HepG2 (cell line): ENCODE results near the gene STAP1. TPM values are rescaled to one million over a fixed set of nuclear protein-coding genes. Genes with fewer than 3 reads are reported as not detected.
A peak's percentile ranks its signal among the peaks of the same experiment; 100 is the strongest.

ENCODE experiments used
- AKAP8 ChIP-seq: sonication (generic); formaldehyde crosslinking; IDR thresholded peaks from 2 replicates; pipeline ENCODE4 v1.5.1; 2020; ENCODE audit warnings: mild to moderate bottlenecking, missing genetic modification reagents
- BATF2 ChIP-seq: sonication (generic); formaldehyde crosslinking; IDR thresholded peaks from 2 replicates; pipeline ENCODE4 v1.8.0; 2022; ENCODE audit warnings: mild to moderate bottlenecking, missing genetic modification reagents, moderate library complexity
- CTCF ChIP-seq: sonication (generic); formaldehyde crosslinking; IDR thresholded peaks from 2 replicates; pipeline ENCODE4 v1.5.0; 2020; ENCODE audit warnings: mild to moderate bottlenecking, missing genetic modification reagents, moderate library complexity
- ETV5 ChIP-seq: IDR thresholded peaks from 2 replicates; pipeline ENCODE4 v1.6.1; 2018; ENCODE audit warnings: missing biosample characterization, missing genetic modification reagents, inconsistent platforms, borderline replicate concordance
- GFI1 ChIP-seq: sonication (generic); formaldehyde crosslinking; IDR thresholded peaks from 2 replicates; pipeline ENCODE4 v1.5.0; 2020; ENCODE audit warnings: missing genetic modification reagents, mild to moderate bottlenecking, borderline replicate concordance
- GRHL1 ChIP-seq: sonication (generic); formaldehyde crosslinking; conservative IDR thresholded peaks from 2 replicates; pipeline ENCODE4 v1.8.0; 2022; ENCODE audit warnings: missing genetic modification reagents
- KLF6 ChIP-seq: IDR thresholded peaks from 2 replicates; pipeline ENCODE4 v1.8.0; 2016; ENCODE audit warnings: missing biosample characterization, missing genetic modification reagents
- MEIS2 ChIP-seq: sonication (generic); formaldehyde crosslinking; IDR thresholded peaks from 2 replicates; pipeline ENCODE4 v1.9.0; 2021; ENCODE audit warnings: mild to moderate bottlenecking, missing genetic modification reagents
- MTA1 ChIP-seq: sonication (generic); formaldehyde crosslinking; IDR thresholded peaks from 2 replicates; pipeline ENCODE4 v1.4.0; 2020; ENCODE audit warnings: missing genetic modification reagents, mild to moderate bottlenecking, borderline replicate concordance
- NR2F6 ChIP-seq, 2 experiments: IDR thresholded peaks; 2 replicates each; pipeline ENCODE4 v1.6.1; 2016; ENCODE audit warnings: antibody characterized with exemption in 1 of 2, mild to moderate bottlenecking in 1 of 2
- RBFOX2 ChIP-seq: fragments of 200-400 bp; formaldehyde crosslinking; IDR thresholded peaks from 2 replicates; pipeline ENCODE4 v1.6.1; 2017; ENCODE audit warnings: low read depth, mild to moderate bottlenecking, low read length
- ZBTB34 ChIP-seq: sonication (generic); formaldehyde crosslinking; IDR thresholded peaks from 2 replicates; pipeline ENCODE4 v1.8.0; 2022; ENCODE audit warnings: mild to moderate bottlenecking, missing genetic modification reagents
- ZNF180 ChIP-seq: sonication (generic); formaldehyde crosslinking; IDR thresholded peaks from 2 replicates; pipeline ENCODE4 v1.4.0; 2020; ENCODE audit warnings: low read depth, missing genetic modification reagents, borderline replicate concordance
- ZNF232 ChIP-seq: sonication (generic); formaldehyde crosslinking; IDR thresholded peaks from 2 replicates; pipeline ENCODE4 v1.4.0; 2020; ENCODE audit warnings: missing genetic modification reagents, borderline replicate concordance
- ZNF281 ChIP-seq: sonication (generic); formaldehyde crosslinking; IDR thresholded peaks from 2 replicates; pipeline ENCODE4 v1.4.0; 2020; ENCODE audit warnings: missing genetic modification reagents, borderline replicate concordance
- ZNF282 ChIP-seq: fragments of 450-650 bp; IDR thresholded peaks from 2 replicates; pipeline ENCODE4 v1.6.1; 2018; ENCODE audit not compliant: partially characterized antibody
- ZNF331 ChIP-seq: sonication (generic); formaldehyde crosslinking; IDR thresholded peaks from 2 replicates; pipeline ENCODE4 v1.4.0; 2020; ENCODE audit warnings: missing genetic modification reagents
- ZNF441 ChIP-seq: sonication (generic); formaldehyde crosslinking; IDR thresholded peaks from 2 replicates; pipeline ENCODE4 v1.7.0; 2021; ENCODE audit warnings: missing genetic modification reagents, borderline replicate concordance
- ZNF510 ChIP-seq: sonication (generic); formaldehyde crosslinking; IDR thresholded peaks from 2 replicates; pipeline ENCODE4 v1.4.0; 2020; ENCODE audit warnings: low read depth, mild to moderate bottlenecking, missing genetic modification reagents
- ZNF598 ChIP-seq: sonication (generic); formaldehyde crosslinking; IDR thresholded peaks from 2 replicates; pipeline ENCODE4 v1.5.1; 2020; ENCODE audit warnings: mild to moderate bottlenecking, missing genetic modification reagents, borderline replicate concordance
- polyA plus RNA-seq, 8 experiments: library from polyadenylated mRNA; depleted of rRNA in 3 of 8; stranded (reverse) in 7 of 8; unstranded in 1 of 8; fragments of >200 nt; fragmentation: Illumina TruSeq in 4 of 8; extraction: Trizol in 4 of 8; gene quantifications; 2 replicates each; pipeline versions ENCODE4 v1.2.1 to v1.2.3, GENCODE V29; 2011 to 2016; ENCODE audit warnings: low read depth in 4 of 8, missing spikeins in 1 of 8, mixed read lengths in 1 of 8; ENCODE audit not compliant: insufficient read depth in 1 of 8
- total RNA-seq, 5 experiments: library from RNA; depleted of rRNA; stranded (reverse); fragments of >200 nt; fragmentation: Illumina TruSeq; extraction: Trizol; gene quantifications; 2 replicates each; pipeline ENCODE4 v1.2.3, GENCODE V29; 2016; ENCODE audit warnings: low read depth in 1 of 5

The STAP1 gene
- total and polyA plus RNA-seq, 2 of the 13 experiments (the other 11 are each of a cell fraction or from before 2014, with no cell fraction given) = not detected

GRCh38 chr4:67545199-67546003, 13.1 kb upstream of the STAP1 start, which contains the start of gene CENPC (continued):
- TF ChIP-seq ZBTB34 (CRISPR knock-in tag) (no peak), AKAP8 (CRISPR knock-in tag) (no peak), ZNF180 (CRISPR knock-in tag) (no peak), MTA1 (CRISPR knock-in tag) (no peak), ZNF232 (CRISPR knock-in tag) (peak; percentile 55; the same call in 1 of the 2 replicates), CTCF (CRISPR knock-in tag) (no peak), NR2F6 (IDR thresholded peaks at IDR 0.05) (no peak), NR2F6 (CRISPR knock-in tag; IDR thresholded peaks at IDR 0.05) (no peak; the same call in 1 of the 2 replicates), ZNF281 (CRISPR knock-in tag) (no peak; the same call in 1 of the 2 replicates), BATF2 (no peak), ZNF331 (CRISPR knock-in tag) (peak; percentile 63; the same call in 1 of the 2 replicates), ZNF441 (CRISPR knock-in tag) (0 out of 2 replicates have a peak, but pooled peaks have one; percentile 56), RBFOX2 (peak; percentile 87), KLF6 (CRISPR knock-in tag) (peak; percentile 60; the same call in 1 of the 2 replicates), GRHL1 (CRISPR knock-in tag) (no peak), GFI1 (peak; percentile 42; the same call in 1 of the 2 replicates), ETV5 (CRISPR knock-in tag) (peak; percentile 64; the same call in 1 of the 2 replicates), ZNF510 (CRISPR knock-in tag) (no peak), ZNF282 (no peak), ZNF598 (0 out of 2 replicates have a peak, but pooled peaks have one; percentile 60), MEIS2 (CRISPR knock-in tag) (peak; percentile 52; the same call in 1 of the 2 replicates)
